Measurements from ENCODE around the gene CTXND2.

DNA sequence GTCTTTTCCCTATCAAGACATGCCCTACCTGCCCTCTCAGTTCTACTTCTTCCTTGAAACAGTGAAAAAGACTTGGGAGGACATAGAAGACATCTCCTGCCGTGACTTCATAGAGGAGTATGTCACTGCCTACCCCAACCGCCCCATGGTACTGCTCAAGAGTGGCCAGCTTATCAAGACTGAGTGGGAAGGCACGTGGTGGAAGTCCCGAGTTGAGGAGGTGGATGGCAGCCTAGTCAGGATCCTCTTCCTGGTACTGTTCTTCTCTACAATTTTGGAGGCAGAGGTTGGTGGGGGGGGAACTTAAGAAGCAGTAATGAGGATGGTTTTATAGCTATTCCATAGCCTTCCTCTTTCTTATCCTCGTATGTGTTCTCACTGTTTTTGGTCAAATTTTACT, 57.9 kb downstream of the CTXND2 start:
- TF ChIP-seq, protein P1, sequence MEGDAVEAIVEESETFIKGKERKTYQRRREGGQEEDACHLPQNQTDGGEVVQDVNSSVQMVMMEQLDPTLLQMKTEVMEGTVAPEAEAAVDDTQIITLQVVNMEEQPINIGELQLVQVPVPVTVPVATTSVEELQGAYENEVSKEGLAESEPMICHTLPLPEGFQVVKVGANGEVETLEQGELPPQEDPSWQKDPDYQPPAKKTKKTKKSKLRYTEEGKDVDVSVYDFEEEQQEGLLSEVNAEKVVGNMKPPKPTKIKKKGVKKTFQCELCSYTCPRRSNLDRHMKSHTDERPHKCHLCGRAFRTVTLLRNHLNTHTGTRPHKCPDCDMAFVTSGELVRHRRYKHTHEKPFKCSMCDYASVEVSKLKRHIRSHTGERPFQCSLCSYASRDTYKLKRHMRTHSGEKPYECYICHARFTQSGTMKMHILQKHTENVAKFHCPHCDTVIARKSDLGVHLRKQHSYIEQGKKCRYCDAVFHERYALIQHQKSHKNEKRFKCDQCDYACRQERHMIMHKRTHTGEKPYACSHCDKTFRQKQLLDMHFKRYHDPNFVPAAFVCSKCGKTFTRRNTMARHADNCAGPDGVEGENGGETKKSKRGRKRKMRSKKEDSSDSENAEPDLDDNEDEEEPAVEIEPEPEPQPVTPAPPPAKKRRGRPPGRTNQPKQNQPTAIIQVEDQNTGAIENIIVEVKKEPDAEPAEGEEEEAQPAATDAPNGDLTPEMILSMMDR (IDR thresholded peaks at IDR 0.05; ENCODE audit: insufficient read depth, low read length, poor library complexity, severe bottlenecking) = no peak
- no peak for TF ChIP-seq EZH2phosphoT487 (conservative IDR thresholded peaks at IDR 0.05; ENCODE audit: low read length)

Measured in SU-DHL-6 (cell line).